Ascending aorta (tissue), 2 donors: ENCODE data around the gene BLOC1S4. TPM values are rescaled to one million over a fixed set of nuclear protein-coding genes. Genes with fewer than 3 reads are reported as not detected.

Source experiments
- DNase-seq, 2 donors: peaks; one replicate each; pipeline ENCODE4 v3.0.0-alpha.2; 2019; ENCODE audit warnings: low spot score in 2 of 2
- H3K27ac ChIP-seq, 2 donors: fragments of 200-600 bp; sonication (generic); one replicate each; pipeline ENCODE4 v1.5.1; 2016 to 2017; ENCODE audit warnings: mild to moderate bottlenecking in 1 of 2
- H3K27me3 ChIP-seq: fragments of 200-600 bp; sonication (generic); one replicate; pipeline ENCODE4 v1.5.1; 2017
- H3K36me3 ChIP-seq, 2 donors: fragments of 200-600 bp; sonication (generic); one replicate each; pipeline ENCODE4 v1.5.1; 2016
- H3K4me1 ChIP-seq, 2 donors: fragments of 200-600 bp; sonication (generic); one replicate each; pipeline ENCODE4 v1.5.1; 2016 to 2017; ENCODE audit warnings: mild to moderate bottlenecking in 1 of 2
- H3K4me3 ChIP-seq, 2 donors: fragments of 200-600 bp; sonication (generic); one replicate each; pipeline ENCODE4 v1.5.1; 2016 to 2017; ENCODE audit warnings: mild to moderate bottlenecking in 1 of 2
- H3K9me3 ChIP-seq, 2 donors: fragments of 200-600 bp; sonication (generic); one replicate each; pipeline ENCODE4 v1.5.1; 2016
- CTCF ChIP-seq, 3 experiments: fragments of 200-600 bp in 2 of 3; fragments of 450-650 bp in 1 of 3; sonication (generic) in 2 of 3; IDR thresholded peaks; one replicate each; pipeline ENCODE4 v1.5.1; 2016 to 2019; ENCODE audit warnings: antibody characterized with exemption in 3 of 3, mild to moderate bottlenecking in 1 of 3, moderate library complexity in 1 of 3
- intact Hi-C: fragments of 100-400 bp; cut with DNase I; formaldehyde crosslinking; loops from one replicate; pipeline ENCODE4 v1.15.1; 2023
- total RNA-seq: library from RNA; depleted of rRNA; stranded (reverse); fragments of >200 nt; gene quantifications from one replicate; pipeline ENCODE4 v1.1.0, GENCODE V29; 2016

Gene BLOC1S4
- total RNA-seq, 1 donor from 2014 or later, result 37.5 TPM

GRCh38 chr4:6689506-6689960 is 26.4 kb upstream of the BLOC1S4 start:
- H3K36me3 ChIP-seq, result no peaks in the 10 kb centered on the region
- no peak overlapping the region for H3K4me3 ChIP-seq
- H3K4me1 ChIP-seq, result no peaks in the 10 kb centered on the region
- no peaks in the 10 kb centered on the region for H3K9me3 ChIP-seq
- no peak overlapping the region for H3K27ac ChIP-seq
- no peak for TF ChIP-seq CTCF (IDR thresholded peaks at IDR 0.05)
- DNase-seq, result no peak
- no peaks in the 10 kb centered on the region for H3K27me3 ChIP-seq
- intact Hi-C loops, result no loop called here

- no peaks in the 10 kb centered on the region for H3K36me3 ChIP-seq
- intact Hi-C loops, result no loop called here
- no peak for TF ChIP-seq CTCF (IDR thresholded peaks at IDR 0.05)
- peaks cover 0 to 7% of the 10 kb centered on the region in 2 donors for H3K4me1 ChIP-seq
- no peak overlapping the region for H3K27ac ChIP-seq
- no peak for DNase-seq
- H3K4me3 ChIP-seq, result no peak overlapping the region
- H3K27me3 ChIP-seq, result no peaks in the 10 kb centered on the region
- H3K9me3 ChIP-seq, result no peaks in the 10 kb centered on the region
Measured at GRCh38 chr4:6692379-6692778, 23.6 kb upstream of the BLOC1S4 start.

GRCh38 chr4:6692806-6693205 is 23.2 kb upstream of the BLOC1S4 start:
- no peak for DNase-seq
- no peaks in the 10 kb centered on the region for H3K27me3 ChIP-seq

GRCh38 chr4:6693231-6694176 is 22.5 kb upstream of the BLOC1S4 start, which contains the start of gene S100P:
S100P (plus strand) TSS chr4:6693878; CDS start chr4:6693933, 55 bp downstream.
- H3K27ac ChIP-seq, result no peak within 1 kb of the TSS
- intact Hi-C loops, result no loop called here
- H3K36me3 ChIP-seq, result no peaks in the 10 kb centered on the region
- H3K27me3 ChIP-seq, result no peaks in the 10 kb centered on the region
- no peak within 1 kb of the TSS for H3K4me3 ChIP-seq
- H3K9me3 ChIP-seq, result no peaks in the 10 kb centered on the region
- DNase-seq, result no peak
- H3K4me1 ChIP-seq, result peaks cover 0 to 7% of the 10 kb centered on the region in 2 donors
- no peak for TF ChIP-seq CTCF (IDR thresholded peaks at IDR 0.05)

More at GRCh38 chr4:6692806-6693205, 23.2 kb upstream of the BLOC1S4 start:
- Histone ChIP-seq H3K27ac (no peak overlapping the region), H3K9me3 (no peaks in the 10 kb centered on the region), H3K4me3 (no peak overlapping the region), H3K36me3 (no peaks in the 10 kb centered on the region), H3K4me1 (peaks cover 0 to 7% of the 10 kb centered on the region in 2 donors)
- intact Hi-C loops, result no loop called here
- no peak for TF ChIP-seq CTCF (IDR thresholded peaks at IDR 0.05)

- Histone ChIP-seq H3K27ac (no peak overlapping the region), H3K27me3 (no peaks in the 10 kb centered on the region), H3K4me3 (no peak overlapping the region), H3K36me3 (no peaks in the 10 kb centered on the region), H3K9me3 (no peaks in the 10 kb centered on the region), H3K4me1 (peaks cover 0 to 7% of the 10 kb centered on the region in 2 donors)
- TF ChIP-seq CTCF (IDR thresholded peaks at IDR 0.05), result no peak
- intact Hi-C loops, result no loop called here
- no peak for DNase-seq
Measured at GRCh38 chr4:6694177-6694901, 21.6 kb upstream of the BLOC1S4 start.
